A673 (cell line): ENCODE measurements around the gene FGD4.

Experiments
- EZH2 ChIP-seq: fragments of 200-600 bp; sonication (generic); IDR thresholded peaks from 2 replicates; pipeline ENCODE4 v1.6.1; 2017; ENCODE audit warnings: borderline replicate concordance, low read depth, mild to moderate bottlenecking, mixed read lengths, antibody characterized with exemption, low read length; ENCODE audit not compliant: poor library complexity, severe bottlenecking
- TF ChIP-seq, protein P1 (sequence below): fragments of 300-800, 200-600 bp; sonication (generic); conservative IDR thresholded peaks from 2 replicates; pipeline ENCODE4 v1.5.1; 2017; ENCODE audit warnings: low read depth, mild to moderate bottlenecking, antibody characterized with exemption, low read length, moderate library complexity, mixed read lengths

- no peak for TF ChIP-seq EZH2
- TF ChIP-seq, protein P1, sequence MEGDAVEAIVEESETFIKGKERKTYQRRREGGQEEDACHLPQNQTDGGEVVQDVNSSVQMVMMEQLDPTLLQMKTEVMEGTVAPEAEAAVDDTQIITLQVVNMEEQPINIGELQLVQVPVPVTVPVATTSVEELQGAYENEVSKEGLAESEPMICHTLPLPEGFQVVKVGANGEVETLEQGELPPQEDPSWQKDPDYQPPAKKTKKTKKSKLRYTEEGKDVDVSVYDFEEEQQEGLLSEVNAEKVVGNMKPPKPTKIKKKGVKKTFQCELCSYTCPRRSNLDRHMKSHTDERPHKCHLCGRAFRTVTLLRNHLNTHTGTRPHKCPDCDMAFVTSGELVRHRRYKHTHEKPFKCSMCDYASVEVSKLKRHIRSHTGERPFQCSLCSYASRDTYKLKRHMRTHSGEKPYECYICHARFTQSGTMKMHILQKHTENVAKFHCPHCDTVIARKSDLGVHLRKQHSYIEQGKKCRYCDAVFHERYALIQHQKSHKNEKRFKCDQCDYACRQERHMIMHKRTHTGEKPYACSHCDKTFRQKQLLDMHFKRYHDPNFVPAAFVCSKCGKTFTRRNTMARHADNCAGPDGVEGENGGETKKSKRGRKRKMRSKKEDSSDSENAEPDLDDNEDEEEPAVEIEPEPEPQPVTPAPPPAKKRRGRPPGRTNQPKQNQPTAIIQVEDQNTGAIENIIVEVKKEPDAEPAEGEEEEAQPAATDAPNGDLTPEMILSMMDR: no peak
Measured at GRCh38 chr12:32574585-32574984, 175.2 kb downstream of the FGD4 start.
